Natural killer cell treated with Interleukin-12 subunit alpha and Interleukin-12 subunit beta and Interleukin-15 and Interleukin-18, amount 100 ng/mL, for 72 hours (primary cell): ENCODE data around the gene PAPPA2. TPM values are rescaled to one million over a fixed set of nuclear protein-coding genes. Genes with fewer than 3 reads are reported as not detected.

Source experiments
- ATAC-seq, 2 donors: fragments of 150-1000 bp; cut with Tn5 transposase in 1 of 2; sonication (Bioruptor Pico), chemical (Tn5 transposase) in 1 of 2; 2 replicates each; pipeline ENCODE4 v1.10.0; 2021
- DNase-seq: peaks from one replicate; pipeline ENCODE4 v3.0.0; 2022; ENCODE audit warnings: low spot score
- H3K27ac Mint-ChIP-seq, 2 donors: 1 replicate in 1 of 2; 2 replicates in 1 of 2; pipeline ENCODE4 v1.8.0; 2022; ENCODE audit warnings: mixed read lengths in 2 of 2, mild to moderate bottlenecking in 1 of 2, moderate library complexity in 1 of 2
- H3K27me3 Mint-ChIP-seq, 2 donors: 1 replicate in 1 of 2; 2 replicates in 1 of 2; pipeline ENCODE4 v1.8.0; 2022; ENCODE audit warnings: mixed read lengths in 2 of 2
- H3K36me3 Mint-ChIP-seq: one replicate; pipeline ENCODE4 v1.8.0; 2022; ENCODE audit warnings: mixed read lengths
- H3K4me1 Mint-ChIP-seq, 2 donors: 1 replicate in 1 of 2; 2 replicates in 1 of 2; pipeline ENCODE4 v1.8.0; 2022; ENCODE audit warnings: low read depth in 2 of 2, mixed read lengths in 2 of 2, mild to moderate bottlenecking in 1 of 2
- H3K4me3 Mint-ChIP-seq: one replicate; pipeline ENCODE4 v1.8.0; 2022; ENCODE audit warnings: mixed read lengths
- H3K9me3 Mint-ChIP-seq: 2 replicates; pipeline ENCODE4 v1.8.0; 2022; ENCODE audit warnings: mixed read lengths
- total RNA-seq, 2 donors: library from RNA; stranded (reverse); gene quantifications; one replicate each; pipeline ENCODE4 v1.2.3, GENCODE V29; 2022

PAPPA2 gene
- total RNA-seq, 2 donors from 2014 or later, result 0.10 TPM; not detected in 1

DNA sequence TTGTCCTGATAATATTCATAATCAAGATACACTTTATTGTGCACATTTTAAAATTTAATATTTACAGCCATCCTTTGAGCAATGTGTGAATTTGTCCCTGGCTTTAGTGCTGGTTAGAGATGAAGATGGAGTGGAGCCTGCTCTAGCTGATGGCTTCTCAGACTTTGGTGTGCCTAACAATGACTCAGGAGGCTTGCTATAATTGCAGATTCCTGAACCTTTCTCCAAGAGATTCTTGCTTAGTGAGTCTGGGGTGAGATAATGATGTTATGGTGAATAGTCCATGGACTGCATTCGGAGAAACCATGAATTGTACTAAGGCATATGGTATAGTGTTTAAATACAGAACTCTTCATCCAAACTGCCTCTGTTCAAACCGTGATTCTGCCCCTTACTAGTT, 307.1 kb downstream of the PAPPA2 start:
- no peak overlapping the region for H3K27ac Mint-ChIP-seq
- no peak for DNase-seq
- no peaks in the 10 kb centered on the region for H3K36me3 Mint-ChIP-seq
- no peak for ATAC-seq
- peaks cover 0 to 5% of the 10 kb centered on the region in 2 donors for H3K27me3 Mint-ChIP-seq
- no peaks in the 10 kb centered on the region for H3K4me1 Mint-ChIP-seq
- H3K9me3 Mint-ChIP-seq, result peaks cover 21% of the 10 kb centered on the region
- no peak overlapping the region for H3K4me3 Mint-ChIP-seq

DNA sequence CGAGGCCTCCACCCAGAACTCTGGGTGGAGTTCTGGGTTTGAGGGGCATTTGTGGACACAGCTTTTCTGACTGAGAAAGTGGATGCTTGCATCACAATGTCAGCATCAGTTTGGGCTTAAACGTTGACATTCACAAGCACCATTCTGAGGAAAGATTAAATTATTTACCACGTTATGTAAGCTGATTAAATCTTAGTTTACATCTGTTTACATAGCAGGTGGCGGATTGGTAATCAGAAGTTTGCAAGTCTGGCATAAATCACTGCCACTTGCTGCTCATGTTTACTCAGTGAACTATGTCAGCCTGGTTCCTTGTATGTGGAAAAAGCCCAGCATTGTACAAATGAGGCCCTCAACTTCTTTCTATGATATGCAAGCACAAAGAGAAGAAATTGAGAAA, 310.1 kb downstream of the PAPPA2 start:
- Mint-ChIP-seq H3K4me3 (no peak overlapping the region), H3K27ac (no peak overlapping the region), H3K36me3 (no peaks in the 10 kb centered on the region), H3K9me3 (peaks cover 15% of the 10 kb centered on the region), H3K27me3 (peaks cover 0 to 5% of the 10 kb centered on the region in 2 donors), H3K4me1 (no peaks in the 10 kb centered on the region)
- DNase-seq (no peak), ATAC-seq (no peak)

DNA sequence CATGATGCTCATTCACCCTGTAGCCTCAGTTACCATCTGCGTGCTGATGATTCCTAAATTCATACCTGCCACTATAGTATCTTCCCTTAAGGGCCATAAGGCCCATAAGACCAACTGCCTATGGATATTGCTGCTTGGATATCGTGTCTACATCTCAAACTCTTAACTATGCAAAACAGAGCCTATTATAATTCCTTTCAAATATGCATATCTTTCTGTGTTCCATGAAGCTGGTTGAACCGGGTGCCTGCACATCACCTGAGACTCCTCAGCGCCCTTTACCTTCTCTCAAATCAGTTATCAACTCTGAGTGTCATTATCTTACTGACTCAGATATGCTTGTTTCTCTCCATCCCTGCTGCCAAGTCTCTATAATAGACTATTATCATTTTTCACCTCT, 311.2 kb downstream of the PAPPA2 start:
- H3K4me1 Mint-ChIP-seq, result no peaks in the 10 kb centered on the region
- ATAC-seq (no peak), DNase-seq (no peak)
- peaks cover 8% of the 10 kb centered on the region for H3K9me3 Mint-ChIP-seq
- no peak overlapping the region for H3K27ac Mint-ChIP-seq
- H3K27me3 Mint-ChIP-seq, result peaks cover 0 to 5% of the 10 kb centered on the region in 2 donors
- no peak overlapping the region for H3K4me3 Mint-ChIP-seq
- H3K36me3 Mint-ChIP-seq, result no peaks in the 10 kb centered on the region

DNA sequence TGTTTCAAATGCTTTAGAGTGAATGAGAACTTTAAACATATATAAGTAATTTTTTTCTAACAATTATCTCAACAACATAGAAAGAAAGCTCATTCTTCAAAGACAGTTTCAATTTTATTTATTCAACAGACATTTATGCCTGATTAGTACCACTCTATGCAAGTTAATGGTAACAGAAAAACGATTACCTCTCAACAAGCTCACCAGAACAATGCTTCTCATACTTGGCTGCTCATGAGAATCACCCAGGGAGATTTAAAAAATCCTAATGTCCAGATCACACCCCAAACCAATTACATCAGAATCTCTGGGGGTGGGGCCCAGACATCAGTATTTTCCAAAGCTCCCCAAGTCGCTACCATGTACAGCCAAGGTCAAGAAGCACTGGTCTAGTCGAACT, 312.4 kb downstream of the PAPPA2 start:
- H3K36me3 Mint-ChIP-seq, result no peaks in the 10 kb centered on the region
- no peaks in the 10 kb centered on the region for H3K4me1 Mint-ChIP-seq
- H3K9me3 Mint-ChIP-seq, result peaks cover 8% of the 10 kb centered on the region
- no peak overlapping the region for H3K4me3 Mint-ChIP-seq
- ATAC-seq (no peak), DNase-seq (no peak)
- H3K27ac Mint-ChIP-seq, result no peak overlapping the region
- H3K27me3 Mint-ChIP-seq, result peaks cover 0 to 5% of the 10 kb centered on the region in 2 donors

DNA sequence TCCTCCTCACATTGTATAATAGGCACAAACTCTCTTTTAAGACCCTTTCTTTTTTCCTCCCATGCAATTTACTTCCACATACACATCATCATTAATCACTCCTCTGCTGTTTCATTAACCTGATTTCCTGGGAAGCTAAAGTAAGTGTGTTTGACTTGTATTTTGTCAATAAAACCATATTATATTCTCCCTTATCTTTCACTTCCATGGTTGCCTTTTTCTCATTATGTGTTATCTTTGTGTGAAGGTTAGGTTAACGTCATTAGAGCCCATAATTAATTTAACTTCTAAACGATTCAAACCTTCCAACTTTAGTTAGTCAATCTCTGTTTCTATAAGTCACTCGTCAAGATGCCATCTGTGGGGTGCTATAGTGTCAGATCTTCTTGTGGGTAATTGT, 313.0 kb downstream of the PAPPA2 start:
- ATAC-seq (no peak), DNase-seq (no peak)
- Mint-ChIP-seq H3K27ac (no peak overlapping the region), H3K36me3 (no peaks in the 10 kb centered on the region), H3K9me3 (peaks cover 9% of the 10 kb centered on the region), H3K27me3 (peaks cover 0 to 5% of the 10 kb centered on the region in 2 donors), H3K4me1 (no peaks in the 10 kb centered on the region), H3K4me3 (no peak overlapping the region)

DNA sequence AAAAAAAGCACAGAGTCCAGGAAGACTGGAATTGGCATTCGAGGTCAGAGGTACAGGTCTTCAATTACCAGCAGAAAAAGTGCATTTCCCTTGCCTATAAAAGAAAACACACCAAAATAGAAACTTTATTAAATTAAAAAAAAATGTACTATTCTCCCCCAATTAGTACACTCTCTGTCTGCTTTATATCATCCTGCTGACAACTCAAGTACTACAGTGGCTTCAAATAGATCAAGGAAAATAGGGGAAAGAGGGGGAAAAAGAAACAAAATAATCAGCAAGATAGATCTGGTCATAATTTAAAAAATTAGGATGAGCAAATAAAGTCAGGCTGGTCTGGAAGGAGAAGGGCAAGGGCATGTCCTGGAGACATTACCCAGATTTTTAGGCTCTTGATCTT, 315.1 kb downstream of the PAPPA2 start:
- Mint-ChIP-seq H3K4me3 (no peak overlapping the region), H3K27ac (no peak overlapping the region), H3K36me3 (no peaks in the 10 kb centered on the region), H3K9me3 (peaks cover 10% of the 10 kb centered on the region), H3K4me1 (no peaks in the 10 kb centered on the region), H3K27me3 (peaks cover 0 to 5% of the 10 kb centered on the region in 2 donors)
- ATAC-seq (no peak), DNase-seq (no peak)

DNA sequence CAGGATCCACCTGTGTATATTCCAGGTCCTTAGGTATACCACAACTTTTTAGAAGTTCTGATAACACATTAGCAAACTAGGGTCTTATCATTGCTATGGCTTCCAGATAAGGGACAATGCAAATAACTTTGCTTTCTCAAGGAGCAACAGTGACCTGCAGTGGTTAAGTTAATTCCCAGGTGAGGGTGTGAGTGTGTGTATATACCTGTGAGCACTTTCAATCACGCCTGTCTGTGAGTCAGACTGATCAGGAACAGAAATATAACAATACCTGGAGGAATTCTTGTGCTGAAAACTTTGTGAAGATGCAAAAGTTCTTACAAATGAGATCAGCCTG, 317.0 kb downstream of the PAPPA2 start:
- no peak for ATAC-seq
- no peak overlapping the region for H3K27ac Mint-ChIP-seq
- H3K4me1 Mint-ChIP-seq, result no peaks in the 10 kb centered on the region

DNA sequence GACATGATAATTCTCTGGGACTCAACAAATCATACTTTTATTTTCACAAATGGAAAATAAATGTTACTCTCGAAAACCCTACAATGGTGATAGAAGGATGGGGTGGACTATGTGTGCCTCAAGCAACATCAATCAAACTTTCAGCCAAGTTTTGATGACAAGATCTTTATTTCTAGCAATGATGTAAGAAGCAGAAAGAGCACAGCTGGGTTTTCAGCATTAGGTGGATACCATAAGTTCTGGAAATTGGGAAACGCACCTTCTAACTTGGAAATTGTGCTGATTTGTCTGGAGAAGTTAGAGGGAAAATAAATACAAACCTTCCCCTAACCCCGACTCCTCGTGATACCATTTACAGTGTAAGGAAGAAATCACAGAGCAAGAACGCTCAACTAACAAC, 320.3 kb downstream of the PAPPA2 start:
- no peaks in the 10 kb centered on the region for H3K36me3 Mint-ChIP-seq

More for the DNA sequence above, 317.0 kb downstream of the PAPPA2 start:
- no peaks in the 10 kb centered on the region for H3K36me3 Mint-ChIP-seq
- peaks cover 0 to 1% of the 10 kb centered on the region in 2 donors for H3K27me3 Mint-ChIP-seq
- H3K4me3 Mint-ChIP-seq, result no peak overlapping the region
- DNase-seq, result no peak
- peaks cover 7% of the 10 kb centered on the region for H3K9me3 Mint-ChIP-seq

DNA sequence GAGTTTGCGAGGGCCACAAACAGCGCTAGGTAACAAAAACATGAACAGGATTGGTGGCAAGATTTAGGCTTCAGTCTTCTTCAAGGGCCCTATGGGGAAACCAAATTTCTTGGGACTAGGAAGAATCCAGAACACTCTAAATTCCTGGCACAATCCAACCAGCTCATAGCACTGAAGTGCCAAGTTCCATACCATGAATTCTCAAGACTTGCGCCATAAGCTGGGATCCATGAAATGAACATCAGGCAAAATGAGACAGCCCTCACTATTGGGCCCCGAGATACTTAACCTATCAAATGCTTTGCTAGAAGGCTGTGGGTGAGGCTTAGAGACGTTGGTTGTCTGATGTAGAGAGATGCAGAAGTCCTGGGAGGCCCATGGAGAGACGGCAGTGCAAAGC, 322.1 kb downstream of the PAPPA2 start:
- H3K36me3 Mint-ChIP-seq, result no peaks in the 10 kb centered on the region
- no peak overlapping the region for H3K4me3 Mint-ChIP-seq
- H3K9me3 Mint-ChIP-seq, result peaks cover 18% of the 10 kb centered on the region
- H3K27me3 Mint-ChIP-seq, result no peaks in the 10 kb centered on the region
- ATAC-seq, result no peak
- H3K4me1 Mint-ChIP-seq, result no peaks in the 10 kb centered on the region
- H3K27ac Mint-ChIP-seq, result no peak overlapping the region
- DNase-seq, result no peak

More for the DNA sequence above, 320.3 kb downstream of the PAPPA2 start:
- H3K27me3 Mint-ChIP-seq, result no peaks in the 10 kb centered on the region
- DNase-seq, result no peak
- no peak for ATAC-seq
- no peak overlapping the region for H3K4me3 Mint-ChIP-seq
- peaks cover 15% of the 10 kb centered on the region for H3K9me3 Mint-ChIP-seq
- H3K27ac Mint-ChIP-seq, result no peak overlapping the region
- H3K4me1 Mint-ChIP-seq, result no peaks in the 10 kb centered on the region

DNA sequence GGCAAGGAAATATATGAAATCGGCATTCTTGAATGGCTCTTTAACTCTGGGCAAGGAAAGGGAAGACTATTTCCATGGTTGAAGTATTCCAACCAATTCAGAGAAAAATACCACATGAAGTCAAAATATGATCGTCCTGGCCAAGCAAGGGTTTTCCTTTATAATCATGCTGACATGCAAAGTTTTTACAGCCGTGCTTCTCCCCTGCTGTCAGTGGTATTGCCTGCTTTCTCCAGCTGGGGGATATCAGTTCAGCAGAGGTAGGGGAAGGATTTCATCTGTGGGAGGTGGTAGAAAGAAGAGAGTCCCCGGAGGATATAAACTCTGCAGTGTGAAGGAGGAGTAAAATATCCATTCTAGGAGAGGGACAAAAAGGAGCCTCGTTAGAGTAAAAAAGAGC, 322.8 kb downstream of the PAPPA2 start:
- peaks cover 16% of the 10 kb centered on the region for H3K9me3 Mint-ChIP-seq
- no peak for DNase-seq
- no peaks in the 10 kb centered on the region for H3K4me1 Mint-ChIP-seq
- no peaks in the 10 kb centered on the region for H3K27me3 Mint-ChIP-seq
- no peak overlapping the region for H3K27ac Mint-ChIP-seq
- no peaks in the 10 kb centered on the region for H3K36me3 Mint-ChIP-seq
- H3K4me3 Mint-ChIP-seq, result no peak overlapping the region
- ATAC-seq, result no peak

DNA sequence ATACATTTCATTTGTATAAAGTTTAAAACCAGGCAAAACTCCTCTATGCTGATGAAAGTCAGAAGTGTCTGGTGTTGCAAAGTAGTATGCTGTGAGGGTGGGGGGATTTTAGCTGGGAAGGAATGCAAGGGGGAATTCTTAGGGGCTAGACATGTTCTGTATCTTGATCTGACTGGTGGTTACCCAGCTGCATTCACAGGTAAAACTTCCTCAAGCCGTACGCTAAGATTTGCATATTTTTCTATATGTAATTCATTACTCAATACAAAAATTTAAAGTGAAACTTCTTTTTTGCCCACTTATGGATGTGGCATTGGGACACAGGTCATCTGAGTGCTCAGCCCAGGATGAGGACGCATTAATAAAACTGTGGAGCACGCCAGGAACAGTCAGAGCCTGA, 323.3 kb downstream of the PAPPA2 start:
- ATAC-seq (no peak), DNase-seq (no peak)
- H3K27me3 Mint-ChIP-seq, result no peaks in the 10 kb centered on the region
- no peak overlapping the region for H3K27ac Mint-ChIP-seq
- peaks cover 15% of the 10 kb centered on the region for H3K9me3 Mint-ChIP-seq
- H3K4me1 Mint-ChIP-seq, result no peaks in the 10 kb centered on the region
- no peak overlapping the region for H3K4me3 Mint-ChIP-seq
- H3K36me3 Mint-ChIP-seq, result no peaks in the 10 kb centered on the region

DNA sequence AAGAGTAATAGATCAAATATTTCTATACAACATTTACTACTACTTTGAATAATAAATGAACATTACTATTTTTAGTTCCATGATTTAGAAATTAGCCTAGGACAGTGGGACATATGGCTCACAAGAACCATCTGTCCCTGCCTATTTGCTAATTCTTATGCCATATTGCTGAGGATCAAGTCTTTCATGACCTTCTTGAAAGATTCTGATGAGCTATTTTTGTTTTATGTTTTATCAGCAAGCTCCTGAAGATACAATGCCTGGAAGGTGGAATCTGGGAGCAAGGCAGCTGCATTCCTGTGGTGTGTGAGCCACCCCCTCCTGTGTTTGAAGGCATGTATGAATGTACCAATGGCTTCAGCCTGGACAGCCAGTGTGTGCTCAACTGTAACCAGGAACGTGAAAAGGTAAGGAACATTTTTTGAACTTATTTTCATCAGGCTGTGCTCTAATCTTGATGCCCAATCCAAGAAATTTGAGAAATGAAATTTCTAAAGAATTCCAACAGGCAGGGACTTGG, 326.7 kb downstream of the PAPPA2 start:
- peaks cover 11% of the 10 kb centered on the region for H3K9me3 Mint-ChIP-seq
- H3K27me3 Mint-ChIP-seq, result no peaks in the 10 kb centered on the region
- ATAC-seq (no peak), DNase-seq (no peak)
- H3K27ac Mint-ChIP-seq, result no peak overlapping the region
- H3K4me3 Mint-ChIP-seq, result no peak overlapping the region
- no peaks in the 10 kb centered on the region for H3K4me1 Mint-ChIP-seq
- H3K36me3 Mint-ChIP-seq, result no peaks in the 10 kb centered on the region

DNA sequence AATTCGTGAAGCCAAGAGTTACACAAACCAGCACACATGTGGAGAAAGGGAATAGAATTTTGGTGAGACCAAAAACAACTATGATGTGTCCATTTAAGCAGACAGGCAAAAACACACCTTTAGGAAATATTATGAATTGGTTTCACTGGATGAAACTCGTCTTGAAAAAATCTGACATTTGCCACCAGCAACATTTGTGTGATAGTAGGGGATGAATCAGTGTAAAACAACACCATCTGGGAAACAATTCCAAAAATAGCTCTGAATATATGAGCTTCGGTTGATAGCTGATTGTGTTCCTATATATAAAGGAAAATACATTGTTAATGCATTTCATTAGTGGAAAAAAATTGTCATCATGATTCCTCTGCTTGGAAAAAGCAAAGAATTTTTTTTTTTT, 327.8 kb downstream of the PAPPA2 start:
- Mint-ChIP-seq H3K4me1 (no peaks in the 10 kb centered on the region), H3K27ac (no peak overlapping the region), H3K27me3 (no peaks in the 10 kb centered on the region), H3K36me3 (no peaks in the 10 kb centered on the region), H3K4me3 (no peak overlapping the region), H3K9me3 (peaks cover 8% of the 10 kb centered on the region)
- DNase-seq (no peak), ATAC-seq (no peak)

DNA sequence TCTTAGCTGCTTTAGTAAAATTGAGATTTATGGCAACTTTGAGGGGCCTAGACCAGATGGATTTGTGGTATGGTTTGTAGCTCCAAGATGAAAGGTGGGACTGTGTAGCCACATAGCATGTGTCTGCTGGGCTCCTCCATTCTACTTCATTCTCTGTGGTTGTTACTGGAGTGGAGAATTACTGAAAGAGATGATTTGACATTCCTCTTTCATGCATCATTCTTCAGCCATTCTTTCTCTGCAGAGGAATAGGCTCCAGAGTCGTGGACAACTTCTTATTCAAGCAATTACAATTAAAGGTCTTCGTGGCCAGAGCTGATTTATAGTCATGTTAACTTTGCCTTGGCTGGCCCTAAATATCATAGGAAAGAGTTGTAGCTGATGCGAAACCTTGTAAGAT, 328.9 kb downstream of the PAPPA2 start:
- ATAC-seq, result no peak
- Mint-ChIP-seq H3K36me3 (no peaks in the 10 kb centered on the region), H3K9me3 (peaks cover 4% of the 10 kb centered on the region)

DNA sequence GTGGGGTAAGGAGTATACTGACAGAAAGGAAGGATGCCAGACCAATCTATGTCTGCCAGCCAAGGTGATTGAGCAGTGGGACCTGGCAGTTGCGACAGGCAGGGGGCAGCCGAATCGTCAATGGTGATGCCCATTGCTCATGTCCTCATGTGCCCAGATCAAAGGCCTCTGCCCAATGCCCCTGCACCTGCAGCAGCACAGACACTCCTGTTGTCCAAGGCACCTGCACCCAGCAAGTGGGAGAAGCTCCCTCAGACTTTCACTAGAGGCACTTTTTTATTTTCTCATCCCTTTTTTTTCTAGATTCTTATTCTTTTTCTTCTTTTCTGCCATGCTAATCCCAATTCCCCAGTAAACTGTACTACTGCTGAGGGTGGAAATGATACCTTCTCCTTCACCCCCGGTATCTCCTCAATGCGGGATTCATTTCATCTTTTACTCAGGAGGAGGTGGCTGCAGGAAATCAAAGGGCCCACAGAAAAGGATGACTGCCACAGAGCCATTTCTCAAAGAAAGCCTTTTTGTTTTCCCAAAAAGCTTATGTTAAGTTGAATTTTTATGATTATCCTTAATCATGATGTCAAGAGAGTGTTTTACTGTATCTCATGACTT, 332.0 kb downstream of the PAPPA2 start:
- H3K36me3 Mint-ChIP-seq, result no peaks in the 10 kb centered on the region
- no peaks in the 10 kb centered on the region for H3K9me3 Mint-ChIP-seq
- no peaks in the 10 kb centered on the region for H3K4me1 Mint-ChIP-seq
- no peak overlapping the region for H3K4me3 Mint-ChIP-seq
- no peak for DNase-seq
- no peak for ATAC-seq
- H3K27me3 Mint-ChIP-seq, result no peaks in the 10 kb centered on the region
- H3K27ac Mint-ChIP-seq, result no peak overlapping the region

More for the DNA sequence above, 328.9 kb downstream of the PAPPA2 start:
- no peaks in the 10 kb centered on the region for H3K27me3 Mint-ChIP-seq
- no peak overlapping the region for H3K4me3 Mint-ChIP-seq
- no peak for DNase-seq
- H3K27ac Mint-ChIP-seq, result no peak overlapping the region
- no peaks in the 10 kb centered on the region for H3K4me1 Mint-ChIP-seq
